Mucosa of rectum (tissue), 2 donors: Measurements from ENCODE around the gene CTAGE1.

Experiments used
- H3K27ac ChIP-seq, 2 donors: one replicate each; pipeline ENCODE4 v1.7.0; 2013; ENCODE audit warnings: inconsistent platforms in 2 of 2, low read depth in 2 of 2, low read length in 2 of 2
- H3K27me3 ChIP-seq, 2 donors: one replicate each; pipeline ENCODE4 v1.7.0; 2013; ENCODE audit warnings: low read length in 2 of 2; ENCODE audit not compliant: control insufficient read depth in 2 of 2, insufficient read depth in 2 of 2
- H3K36me3 ChIP-seq, 2 donors: one replicate each; pipeline ENCODE4 v1.7.0; 2013; ENCODE audit warnings: low read length in 2 of 2; ENCODE audit not compliant: control insufficient read depth in 2 of 2, insufficient read depth in 2 of 2
- H3K4me1 ChIP-seq, 2 donors: one replicate each; pipeline ENCODE4 v1.7.0; 2013; ENCODE audit warnings: low read length in 2 of 2, mild to moderate bottlenecking in 1 of 2; ENCODE audit not compliant: control insufficient read depth in 2 of 2, insufficient read depth in 2 of 2
- H3K4me3 ChIP-seq, 2 donors: one replicate each; pipeline ENCODE4 v1.7.0; 2013; ENCODE audit warnings: low read length in 2 of 2
- H3K9ac ChIP-seq, 2 donors: one replicate each; pipeline ENCODE4 v1.7.0; 2013; ENCODE audit warnings: low read length in 2 of 2, low read depth in 1 of 2, mild to moderate bottlenecking in 1 of 2
- H3K9me3 ChIP-seq, 2 donors: one replicate each; pipeline ENCODE4 v1.7.0; 2013; ENCODE audit warnings: low read length in 2 of 2; ENCODE audit not compliant: control insufficient read depth in 2 of 2
- donor health status: healthy.
- donor health status: Normal muscosa, but diverticular disease.

The CTAGE1 gene, protein sequence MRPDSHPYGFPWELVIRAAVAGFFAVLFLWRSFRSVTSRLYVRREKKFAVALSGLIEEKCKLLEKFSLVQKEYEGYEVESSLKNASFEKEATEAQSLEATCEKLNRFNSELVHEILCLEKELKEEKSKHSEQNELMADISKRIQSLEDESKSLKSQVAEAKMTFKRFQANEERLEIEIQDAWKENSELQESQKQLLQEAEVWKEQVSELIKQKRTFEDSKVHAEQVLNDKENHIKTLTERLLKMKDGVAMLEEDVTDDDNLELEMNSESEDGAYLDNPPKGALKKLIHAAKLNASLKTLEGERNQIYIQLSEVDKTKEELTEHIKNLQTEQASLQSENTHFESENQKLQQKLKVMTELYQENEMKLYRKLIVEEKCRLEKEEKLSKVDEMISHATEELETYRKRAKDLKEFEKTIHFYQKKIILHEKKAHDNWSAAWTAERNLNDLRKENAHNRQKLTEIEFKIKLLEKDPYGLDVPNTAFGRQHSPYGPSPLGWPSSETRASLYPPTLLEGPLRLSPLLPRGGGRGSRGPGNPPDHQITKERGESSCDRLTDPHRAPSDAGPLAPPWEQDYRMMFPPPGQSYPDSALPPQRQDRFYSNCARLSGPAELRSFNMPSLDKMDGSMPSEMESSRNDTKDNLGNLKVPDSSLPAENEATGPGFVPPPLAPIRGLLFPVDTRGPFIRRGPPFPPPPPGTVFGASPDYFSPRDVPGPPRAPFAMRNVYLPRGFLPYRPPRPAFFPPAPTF

DNA sequence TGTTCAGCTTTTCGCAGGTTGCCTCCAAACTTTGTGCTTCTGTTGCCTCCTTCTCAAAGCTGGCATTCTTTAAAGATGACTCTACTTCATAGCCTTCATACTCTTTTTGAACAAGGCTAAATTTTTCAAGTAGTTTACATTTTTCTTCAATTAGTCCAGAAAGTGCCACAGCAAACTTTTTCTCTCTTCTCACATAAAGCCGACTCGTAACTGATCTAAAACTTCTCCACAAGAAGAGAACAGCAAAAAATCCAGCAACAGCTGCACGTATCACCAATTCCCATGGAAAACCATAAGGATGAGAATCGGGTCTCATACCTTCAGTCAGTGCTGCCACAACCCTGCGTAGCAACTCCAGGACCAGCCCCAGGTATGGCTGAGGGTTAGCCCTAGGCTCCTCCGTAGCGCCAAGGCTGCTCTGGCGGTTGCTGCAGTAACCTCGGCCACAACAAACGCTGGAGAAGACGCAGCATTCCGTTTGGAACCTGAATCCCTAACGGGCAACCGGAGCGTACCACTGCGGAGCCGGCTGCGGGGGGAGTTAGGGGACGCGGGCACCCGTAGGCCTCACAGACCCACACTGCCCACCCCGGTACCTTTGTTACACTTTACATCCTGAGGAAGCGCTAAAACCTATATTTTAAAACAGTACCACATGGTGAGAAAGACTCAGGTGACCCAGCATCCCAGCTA is at the start of gene CTAGE1:
Gene CTAGE1 (minus strand): TSS at position 420 of the 693 bp plus-strand sequence. CDS start 104 bp downstream, at position 316.
- Histone ChIP-seq H3K27ac (no peak within 1 kb of the TSS), H3K4me1 (no peaks in the 10 kb centered on the region)

DNA sequence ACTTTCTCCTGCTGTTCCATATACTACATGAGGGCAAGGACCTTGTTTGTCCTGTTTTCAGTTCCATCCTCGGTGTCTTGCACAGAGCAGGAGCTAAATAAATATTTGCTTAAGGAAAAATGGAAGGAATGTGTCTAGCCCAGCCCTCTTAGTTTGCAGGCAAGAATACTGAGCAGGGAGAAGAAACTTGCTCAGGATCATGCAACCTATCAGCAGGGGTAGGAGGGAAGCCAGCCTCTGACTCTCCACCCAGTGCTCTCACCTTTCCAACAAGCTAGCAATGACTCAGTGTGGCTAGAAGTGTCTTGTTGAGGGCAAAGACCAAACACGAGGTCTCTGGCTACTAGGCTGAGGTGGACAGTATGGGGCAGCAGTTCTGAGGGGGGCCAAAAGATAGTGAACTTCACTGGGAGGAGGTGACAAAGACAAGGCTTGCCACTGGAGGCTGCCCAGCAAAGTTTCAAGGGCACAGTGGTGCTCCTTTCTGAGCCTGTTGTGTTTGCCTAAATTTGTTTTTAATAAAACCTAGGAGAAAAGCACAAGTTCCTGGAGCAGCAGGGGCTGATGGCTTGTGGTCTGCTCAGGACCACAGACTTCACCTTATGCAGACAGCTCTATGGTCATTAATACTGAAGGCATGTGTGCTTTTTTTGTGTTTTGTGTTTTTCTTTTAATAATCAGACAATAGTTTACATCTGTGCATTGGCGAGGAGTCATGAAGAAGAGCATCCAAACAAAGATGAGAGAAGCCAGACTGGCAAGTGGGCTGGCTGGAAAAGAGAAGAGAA is 49.1 kb upstream of the CTAGE1 start:
- H3K9ac ChIP-seq: no peak overlapping the region
- H3K4me3 ChIP-seq: no peak overlapping the region
- H3K27me3 ChIP-seq: peaks cover 0 to 3% of the 10 kb centered on the region in 2 donors
- H3K36me3 ChIP-seq: no peaks in the 10 kb centered on the region
- no peaks in the 10 kb centered on the region for H3K9me3 ChIP-seq
- H3K27ac ChIP-seq: peak overlapping the region in 1 of 2 donors; percentile 5
- peaks cover 9 to 23% of the 10 kb centered on the region in 2 donors for H3K4me1 ChIP-seq

More for the DNA sequence above, at the start of gene CTAGE1:
- H3K36me3 ChIP-seq: no peaks in the 10 kb centered on the region
- H3K9me3 ChIP-seq: no peaks in the 10 kb centered on the region
- no peak within 1 kb of the TSS for H3K9ac ChIP-seq
- no peaks in the 10 kb centered on the region for H3K27me3 ChIP-seq
- no peak within 1 kb of the TSS for H3K4me3 ChIP-seq

DNA sequence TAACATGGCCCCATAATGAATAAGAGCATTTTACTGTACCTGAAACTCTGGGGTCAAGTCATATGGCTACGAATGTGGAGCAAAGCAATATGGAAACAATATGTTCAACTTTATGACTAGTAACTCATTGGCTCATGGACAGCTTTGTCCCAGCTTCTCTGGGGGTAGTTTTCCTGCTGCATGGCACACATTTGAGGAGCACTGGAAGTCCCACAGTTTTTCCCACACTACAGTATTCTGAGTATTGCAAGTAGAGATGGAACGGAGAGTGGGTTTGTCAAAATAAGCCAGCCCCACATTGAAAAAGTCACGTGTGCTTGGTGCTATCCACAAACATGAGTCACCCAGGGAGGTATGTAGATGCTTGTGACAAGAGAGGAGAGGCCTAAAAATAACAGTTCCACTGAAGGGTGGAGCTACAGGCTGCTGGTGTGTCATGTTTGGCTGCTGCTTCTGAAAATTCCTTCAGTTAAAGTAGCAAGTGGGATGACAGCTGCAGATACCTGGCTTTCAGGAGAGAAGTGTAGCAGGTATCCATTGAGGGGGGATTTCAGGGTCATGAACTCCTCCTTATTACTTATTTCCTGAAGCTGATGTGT is 48.2 kb upstream of the CTAGE1 start:
- Histone ChIP-seq H3K9me3 (no peaks in the 10 kb centered on the region), H3K27ac (peak overlapping the region in 1 of 2 donors; percentile 5), H3K9ac (no peak overlapping the region), H3K4me1 (peaks cover 9 to 21% of the 10 kb centered on the region in 2 donors), H3K4me3 (peak overlapping the region in 1 of 2 donors; percentile 2), H3K27me3 (peaks cover 0 to 3% of the 10 kb centered on the region in 2 donors), H3K36me3 (no peaks in the 10 kb centered on the region)

DNA sequence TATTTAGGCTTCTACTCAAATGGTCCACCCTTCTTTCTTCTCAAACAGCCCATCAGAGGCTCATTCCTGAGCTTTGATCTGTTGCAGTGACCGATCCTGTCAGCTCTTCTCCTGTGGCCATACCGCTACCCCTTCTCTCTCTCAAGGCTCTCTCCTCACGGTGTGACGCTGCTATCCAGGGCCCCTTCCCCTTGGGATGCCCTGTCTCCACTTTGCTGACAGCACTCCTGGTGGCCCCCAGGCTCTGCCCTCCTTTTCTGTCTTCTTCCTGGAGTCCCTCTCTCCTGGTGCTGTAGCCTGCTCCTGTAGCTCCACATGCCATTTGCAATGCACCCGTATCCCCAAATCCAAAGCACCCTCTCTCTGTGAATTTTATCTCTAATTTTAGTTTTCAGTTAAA is 45.4 kb upstream of the CTAGE1 start:
- Histone ChIP-seq H3K27me3 (no peaks in the 10 kb centered on the region), H3K9me3 (no peaks in the 10 kb centered on the region), H3K4me3 (no peak overlapping the region), H3K9ac (no peak overlapping the region), H3K27ac (no peak overlapping the region), H3K4me1 (peaks cover 9 to 14% of the 10 kb centered on the region in 2 donors), H3K36me3 (no peaks in the 10 kb centered on the region)

DNA sequence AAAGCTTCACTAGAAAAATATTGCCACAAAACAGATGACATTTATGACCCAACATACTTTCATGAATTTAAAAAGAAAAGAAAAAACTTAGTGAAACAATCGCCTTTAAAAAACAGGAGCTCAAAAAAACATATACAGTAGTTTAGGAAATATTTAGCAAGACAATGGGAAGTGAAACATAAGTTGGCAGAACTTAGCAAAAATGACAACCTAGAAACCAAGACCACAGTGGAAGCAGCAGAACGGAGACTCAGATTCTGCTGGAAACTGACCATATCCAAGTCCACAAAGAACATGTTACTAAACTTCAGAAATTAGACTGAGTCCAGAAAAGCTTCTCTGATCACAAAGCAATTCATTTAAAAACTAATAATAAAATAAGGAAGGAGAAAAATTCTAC is 41.8 kb upstream of the CTAGE1 start:
- H3K36me3 ChIP-seq: no peaks in the 10 kb centered on the region
- H3K27me3 ChIP-seq: no peaks in the 10 kb centered on the region
- H3K9me3 ChIP-seq: no peaks in the 10 kb centered on the region
- no peak overlapping the region for H3K9ac ChIP-seq
- no peak overlapping the region for H3K4me3 ChIP-seq
- no peaks in the 10 kb centered on the region for H3K4me1 ChIP-seq
- H3K27ac ChIP-seq: no peak overlapping the region

DNA sequence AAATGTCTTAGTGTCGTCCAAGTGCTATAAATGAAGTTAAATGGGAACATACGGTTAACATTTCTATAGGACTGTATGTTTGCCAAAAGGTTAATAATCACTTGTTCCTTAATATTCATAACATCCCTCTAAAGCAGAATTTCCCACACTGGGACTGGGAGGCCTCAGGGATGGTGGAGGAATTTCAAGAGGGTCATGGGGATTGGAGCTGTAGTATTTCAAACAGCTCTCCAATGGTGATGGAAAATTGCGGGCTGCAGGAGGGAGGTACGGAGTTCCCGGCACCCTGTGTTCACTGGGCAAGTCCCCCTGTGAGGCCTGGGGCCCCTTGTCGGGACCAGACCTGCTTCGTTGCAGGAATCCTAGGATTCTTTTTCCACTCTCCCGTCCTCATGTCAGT is 39.8 kb upstream of the CTAGE1 start:
- peaks cover 4 to 6% of the 10 kb centered on the region in 2 donors for H3K4me1 ChIP-seq
- H3K27me3 ChIP-seq: no peaks in the 10 kb centered on the region
- no peaks in the 10 kb centered on the region for H3K9me3 ChIP-seq
- H3K4me3 ChIP-seq: no peak overlapping the region
- H3K27ac ChIP-seq: no peak overlapping the region
- no peak overlapping the region for H3K9ac ChIP-seq
- H3K36me3 ChIP-seq: no peaks in the 10 kb centered on the region

DNA sequence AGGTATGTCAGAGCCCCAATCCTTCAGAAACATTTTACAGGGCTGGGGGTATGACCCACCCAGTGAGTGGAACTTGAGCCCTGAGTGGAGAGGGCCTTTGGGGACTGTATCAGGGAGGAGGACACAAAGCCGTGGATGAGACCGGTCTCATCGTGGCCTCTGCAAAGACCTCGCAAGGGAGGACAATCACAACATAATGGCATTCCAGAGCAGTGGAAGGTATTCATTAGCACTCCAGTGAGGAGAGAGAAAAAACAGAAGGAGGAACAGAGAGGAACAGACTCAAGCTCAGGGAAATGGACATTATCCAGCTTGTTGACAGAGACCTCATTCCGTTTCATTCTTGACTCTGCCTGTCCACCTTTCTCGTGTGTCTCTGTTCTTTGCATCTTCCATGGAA is 38.8 kb upstream of the CTAGE1 start:
- H3K9me3 ChIP-seq: no peaks in the 10 kb centered on the region
- no peaks in the 10 kb centered on the region for H3K36me3 ChIP-seq
- H3K9ac ChIP-seq: no peak overlapping the region
- no peak overlapping the region for H3K27ac ChIP-seq
- no peaks in the 10 kb centered on the region for H3K27me3 ChIP-seq
- no peak overlapping the region for H3K4me3 ChIP-seq
- H3K4me1 ChIP-seq: peaks cover 5 to 7% of the 10 kb centered on the region in 2 donors

DNA sequence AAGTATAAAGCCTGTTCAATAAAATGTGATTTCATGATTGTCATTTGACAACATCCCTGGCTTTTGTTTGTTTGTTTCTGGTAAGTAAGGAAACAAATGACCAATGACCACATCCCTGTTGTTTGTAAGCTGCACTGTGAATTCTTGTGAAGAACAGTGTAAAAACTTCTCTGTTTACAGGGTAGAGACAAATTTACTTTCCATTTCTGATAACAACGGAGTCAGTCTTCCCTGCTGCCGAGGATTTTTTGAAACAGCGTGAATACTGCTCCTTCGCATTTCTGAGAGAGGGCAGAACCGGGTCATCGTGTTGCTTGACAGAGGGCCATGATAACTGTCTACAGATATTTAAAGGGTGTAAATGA is 38.4 kb upstream of the CTAGE1 start:
- Histone ChIP-seq H3K9me3 (no peaks in the 10 kb centered on the region), H3K9ac (no peak overlapping the region), H3K27me3 (no peaks in the 10 kb centered on the region), H3K4me3 (no peak overlapping the region), H3K36me3 (no peaks in the 10 kb centered on the region), H3K4me1 (peaks cover 5 to 7% of the 10 kb centered on the region in 2 donors), H3K27ac (no peak overlapping the region)

DNA sequence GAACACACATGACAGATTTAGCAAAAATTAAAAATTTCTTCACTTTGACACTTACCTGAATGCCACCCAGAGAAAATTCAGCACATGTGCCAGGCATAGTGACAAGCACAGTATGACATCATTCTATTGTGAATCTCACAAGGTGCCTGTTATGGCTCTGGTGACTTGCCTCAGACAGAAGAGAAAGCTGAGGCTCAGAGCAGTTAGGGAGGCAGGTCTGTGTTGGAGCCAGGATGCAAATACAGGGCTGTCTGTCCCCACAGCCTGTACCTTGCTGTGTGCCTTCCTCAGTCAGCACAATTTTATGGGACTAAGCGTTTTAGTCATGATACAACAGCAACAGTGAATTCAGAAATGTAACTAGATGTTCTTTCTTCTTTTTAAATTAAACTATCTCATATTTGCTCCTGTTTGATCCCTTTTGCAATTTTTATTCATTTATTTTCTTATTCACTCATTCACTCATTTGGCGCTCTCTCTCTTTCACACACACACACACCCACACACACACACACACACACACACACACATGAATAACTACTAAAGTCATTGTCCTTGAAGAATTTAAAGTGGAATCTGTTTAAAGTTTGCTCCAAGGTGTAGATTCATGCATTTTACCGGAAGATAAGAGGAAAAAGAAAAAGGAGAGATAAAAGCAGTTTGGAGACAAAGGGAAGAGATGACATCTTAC is 37.9 kb upstream of the CTAGE1 start:
- Histone ChIP-seq H3K27me3 (no peaks in the 10 kb centered on the region), H3K4me3 (no peak overlapping the region), H3K36me3 (no peaks in the 10 kb centered on the region), H3K4me1 (peaks cover 5 to 7% of the 10 kb centered on the region in 2 donors), H3K9me3 (no peaks in the 10 kb centered on the region), H3K9ac (no peak overlapping the region), H3K27ac (no peak overlapping the region)
